ENCODE measurements around the gene NACC1.

DNA sequence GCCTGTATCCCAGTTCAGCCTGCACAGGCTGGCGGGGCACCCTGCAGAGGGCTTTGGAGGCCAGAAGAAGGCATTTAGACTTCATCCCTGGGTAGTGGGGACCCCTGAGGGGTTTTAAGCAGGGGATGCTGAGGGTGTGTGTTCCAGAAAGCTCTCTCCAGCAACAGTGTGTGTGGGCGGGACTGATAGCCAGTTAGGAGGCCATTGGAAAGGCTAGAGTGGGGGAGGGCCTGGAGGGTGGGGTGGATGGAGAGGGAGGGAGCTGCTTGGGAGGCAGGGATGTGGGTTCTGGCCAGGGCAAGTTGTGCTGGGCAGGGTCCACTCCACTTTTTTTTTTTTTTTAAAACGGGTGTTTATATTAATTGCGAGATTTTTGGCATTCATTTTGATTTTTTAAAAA is 43.7 kb upstream of the NACC1 start:
- TF ChIP-seq, protein P1, sequence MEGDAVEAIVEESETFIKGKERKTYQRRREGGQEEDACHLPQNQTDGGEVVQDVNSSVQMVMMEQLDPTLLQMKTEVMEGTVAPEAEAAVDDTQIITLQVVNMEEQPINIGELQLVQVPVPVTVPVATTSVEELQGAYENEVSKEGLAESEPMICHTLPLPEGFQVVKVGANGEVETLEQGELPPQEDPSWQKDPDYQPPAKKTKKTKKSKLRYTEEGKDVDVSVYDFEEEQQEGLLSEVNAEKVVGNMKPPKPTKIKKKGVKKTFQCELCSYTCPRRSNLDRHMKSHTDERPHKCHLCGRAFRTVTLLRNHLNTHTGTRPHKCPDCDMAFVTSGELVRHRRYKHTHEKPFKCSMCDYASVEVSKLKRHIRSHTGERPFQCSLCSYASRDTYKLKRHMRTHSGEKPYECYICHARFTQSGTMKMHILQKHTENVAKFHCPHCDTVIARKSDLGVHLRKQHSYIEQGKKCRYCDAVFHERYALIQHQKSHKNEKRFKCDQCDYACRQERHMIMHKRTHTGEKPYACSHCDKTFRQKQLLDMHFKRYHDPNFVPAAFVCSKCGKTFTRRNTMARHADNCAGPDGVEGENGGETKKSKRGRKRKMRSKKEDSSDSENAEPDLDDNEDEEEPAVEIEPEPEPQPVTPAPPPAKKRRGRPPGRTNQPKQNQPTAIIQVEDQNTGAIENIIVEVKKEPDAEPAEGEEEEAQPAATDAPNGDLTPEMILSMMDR (optimal IDR thresholded peaks at IDR 0.05 in 1 of 3, IDR thresholded peaks at IDR 0.05 in 1 of 3, conservative IDR thresholded peaks at IDR 0.05 in 1 of 3; ENCODE audit: extremely low read depth in 1 of 3, insufficient read depth in 2 of 3, low read length in 3 of 3) = no peak
- no peak for TF ChIP-seq EZH2 (IDR thresholded peaks at IDR 0.05; ENCODE audit: low read length)
